Measurements from ENCODE around the gene PRIM1. TPM values are rescaled to one million over a fixed set of nuclear protein-coding genes. Genes with fewer than 3 reads are reported as not detected.
"Not testable (repeated sequence)": the region's sequence is repeated elsewhere in the genome, so short reads cannot be mapped to it uniquely, and the experiment has no call there.

The PRIM1 gene
- polyA plus RNA-seq (2.7 to 12.0 TPM (median 10.1 TPM) in 3 replicates), polyA minus RNA-seq (0.63 to 10.4 TPM (median 8.0 TPM) in 3 replicates)
- polyA plus RNA-seq (2011; ENCODE audit: low read depth): not detected
- polyA plus RNA-seq (2011; cell fraction: cytosol; rRNA removed): 2.5 and 6.2 TPM in 2 replicates
- 2.8 and 4.7 TPM in 2 replicates for polyA plus RNA-seq (2011; cell fraction: nucleus; rRNA removed)
- 1.3 and 6.7 TPM in 2 replicates for polyA plus RNA-seq (2012; ENCODE audit: low replicate concordance)
- 4.2 TPM for polyA minus RNA-seq (2011; cell fraction: cytosol; rRNA and poly(A)+ RNA removed)
- 1.5 and 1.9 TPM in 2 replicates for polyA minus RNA-seq (2011; cell fraction: nucleus; rRNA and poly(A)+ RNA removed)

DNA sequence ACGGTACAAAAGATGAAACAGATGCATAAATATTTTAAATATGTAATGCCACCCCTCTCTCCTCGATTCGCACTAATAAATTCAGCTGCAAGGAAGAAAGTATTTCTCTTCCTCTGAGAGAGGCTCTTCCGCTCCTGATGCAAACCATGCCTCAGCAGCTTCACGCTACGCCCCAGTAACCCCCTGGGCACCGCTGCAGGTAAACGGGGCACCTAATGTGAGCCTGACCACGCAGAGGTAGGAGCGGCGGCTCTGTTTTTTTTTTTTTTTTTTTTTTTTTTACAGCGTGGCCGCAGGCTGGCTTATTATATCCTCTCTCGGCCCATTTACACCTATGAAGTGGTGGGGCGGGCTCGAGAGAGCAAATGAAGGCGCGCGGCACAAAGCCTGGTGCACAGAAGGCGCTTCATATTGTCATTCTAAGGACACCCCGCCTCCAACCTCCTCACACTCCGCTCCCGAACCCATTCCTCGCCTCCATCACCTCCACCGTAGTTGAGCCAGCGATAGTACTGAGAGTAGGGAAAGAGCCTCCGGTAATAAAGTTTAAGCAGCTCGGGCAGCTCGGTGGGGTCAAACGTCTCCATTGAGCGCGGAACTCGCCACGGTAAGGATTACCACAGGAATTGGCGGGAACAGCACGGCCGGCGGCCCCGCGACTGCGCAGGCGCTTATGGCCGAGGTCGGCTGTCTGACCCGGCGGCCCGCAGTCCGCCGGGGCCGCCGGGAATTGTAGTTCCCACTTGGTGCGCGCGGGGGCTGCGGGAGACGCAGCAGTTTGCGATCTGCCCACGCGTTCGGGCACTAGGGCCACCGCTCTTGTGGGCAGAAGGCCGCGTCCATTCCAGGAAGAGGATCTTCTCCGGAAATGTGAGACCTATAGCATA is at the start of gene PRIM1:
TSS of gene PRIM1 (minus strand) at position 612 of the 887 bp plus-strand sequence. CDS start at position 587, 25 bp downstream.
- peak within 1 kb of the TSS; percentile 87 for H3K9ac ChIP-seq (ENCODE audit: control insufficient read depth, extremely low read depth, insufficient read depth, low read length)
- no peak for DNase-seq (ENCODE audit: low read depth, low spot score)
- H3K27me3 ChIP-seq (ENCODE audit: control insufficient read depth, extremely low read depth, insufficient read depth, low read length): no peaks in the 10 kb centered on the region
- H2AFZ ChIP-seq (ENCODE audit: control insufficient read depth, low read length): peak within 1 kb of the TSS; percentile 99
- H3K9me3 ChIP-seq (ENCODE audit: control insufficient read depth, low read depth, low read length): no peaks in the 10 kb centered on the region
- no peaks in the 10 kb centered on the region for H3K79me2 ChIP-seq (ENCODE audit: control insufficient read depth, insufficient read depth, low read length)
- no peaks in the 10 kb centered on the region for H3K9me1 ChIP-seq (ENCODE audit: control insufficient read depth, extremely low read depth, insufficient read depth, low read length)
- no peaks in the 10 kb centered on the region for H4K20me1 ChIP-seq (ENCODE audit: control insufficient read depth, extremely low read depth, insufficient read depth, low read length)
- peak within 1 kb of the TSS; percentile 64 to 96 (median 89) for H3K4me3 ChIP-seq (ENCODE audit: control insufficient read depth in 2 of 3, extremely low read depth in 1 of 3, insufficient read depth in 2 of 3, low read depth in 1 of 3, low read length in 3 of 3)
- dilution Hi-C loops (cut with MboI; ENCODE audit: extremely low pct_ligation_motif_present, low sequenced_read_pairs): loop anchor here (10.0 kb wide), 1 partner anchor 253 kb away; the partner anchor contains the start of gene ZBTB39
- no peak for FAIRE-seq
- peak within 1 kb of the TSS; percentile 93 for H3K4me2 ChIP-seq (ENCODE audit: control insufficient read depth, extremely low read depth, insufficient read depth, low read depth, low read length)
- H3K27ac ChIP-seq (ENCODE audit: control insufficient read depth, insufficient read depth, low read length): peak within 1 kb of the TSS; percentile 73
- H3K36me3 ChIP-seq (ENCODE audit: control insufficient read depth in 2 of 2, extremely low read depth in 1 of 2, insufficient read depth in 2 of 2, low read length in 2 of 2): peaks cover 0 to 3% of the 10 kb centered on the region in 2 experiments
- TF ChIP-seq, protein P1, sequence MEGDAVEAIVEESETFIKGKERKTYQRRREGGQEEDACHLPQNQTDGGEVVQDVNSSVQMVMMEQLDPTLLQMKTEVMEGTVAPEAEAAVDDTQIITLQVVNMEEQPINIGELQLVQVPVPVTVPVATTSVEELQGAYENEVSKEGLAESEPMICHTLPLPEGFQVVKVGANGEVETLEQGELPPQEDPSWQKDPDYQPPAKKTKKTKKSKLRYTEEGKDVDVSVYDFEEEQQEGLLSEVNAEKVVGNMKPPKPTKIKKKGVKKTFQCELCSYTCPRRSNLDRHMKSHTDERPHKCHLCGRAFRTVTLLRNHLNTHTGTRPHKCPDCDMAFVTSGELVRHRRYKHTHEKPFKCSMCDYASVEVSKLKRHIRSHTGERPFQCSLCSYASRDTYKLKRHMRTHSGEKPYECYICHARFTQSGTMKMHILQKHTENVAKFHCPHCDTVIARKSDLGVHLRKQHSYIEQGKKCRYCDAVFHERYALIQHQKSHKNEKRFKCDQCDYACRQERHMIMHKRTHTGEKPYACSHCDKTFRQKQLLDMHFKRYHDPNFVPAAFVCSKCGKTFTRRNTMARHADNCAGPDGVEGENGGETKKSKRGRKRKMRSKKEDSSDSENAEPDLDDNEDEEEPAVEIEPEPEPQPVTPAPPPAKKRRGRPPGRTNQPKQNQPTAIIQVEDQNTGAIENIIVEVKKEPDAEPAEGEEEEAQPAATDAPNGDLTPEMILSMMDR (optimal IDR thresholded peaks at IDR 0.05 in 1 of 3, IDR thresholded peaks at IDR 0.05 in 1 of 3, conservative IDR thresholded peaks at IDR 0.05 in 1 of 3; ENCODE audit: extremely low read depth in 1 of 3, insufficient read depth in 2 of 3, low read length in 3 of 3): no peak
- no peak for TF ChIP-seq EZH2 (IDR thresholded peaks at IDR 0.05; ENCODE audit: low read length)
- peaks cover 7% of the 10 kb centered on the region for H3K4me1 ChIP-seq (ENCODE audit: control insufficient read depth, extremely low read depth, insufficient read depth, low read length)

DNA sequence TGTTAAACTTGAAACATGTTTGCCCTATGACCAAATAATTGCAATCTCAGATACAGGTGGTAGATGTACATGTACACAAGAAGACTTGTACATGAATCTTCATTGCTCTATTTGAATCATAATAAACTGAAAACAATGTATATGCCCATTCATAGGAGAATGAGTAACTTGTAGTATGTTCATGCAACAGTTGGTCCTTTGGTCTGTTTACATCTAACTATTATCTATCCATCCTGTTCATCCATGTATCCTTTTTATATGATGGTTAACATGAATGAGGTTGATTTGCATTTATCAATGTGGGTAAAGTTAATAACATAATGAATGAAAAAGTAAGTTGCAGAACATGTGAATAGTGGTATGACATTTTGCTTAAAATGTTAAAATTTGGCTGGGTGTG is 48.1 kb upstream of the PRIM1 start:
- Histone ChIP-seq H3K36me3 (ENCODE audit: control insufficient read depth in 2 of 2, extremely low read depth in 1 of 2, insufficient read depth in 2 of 2, low read length in 2 of 2) (no peaks in the 10 kb centered on the region), H3K4me2 (ENCODE audit: control insufficient read depth, extremely low read depth, insufficient read depth, low read depth, low read length) (no peak overlapping the region), H3K9me1 (ENCODE audit: control insufficient read depth, extremely low read depth, insufficient read depth, low read length) (no peaks in the 10 kb centered on the region), H2AFZ (ENCODE audit: control insufficient read depth, low read length) (no peak overlapping the region), H3K79me2 (ENCODE audit: control insufficient read depth, insufficient read depth, low read length) (no peaks in the 10 kb centered on the region), H3K4me3 (ENCODE audit: control insufficient read depth in 2 of 3, extremely low read depth in 1 of 3, insufficient read depth in 2 of 3, low read depth in 1 of 3, low read length in 3 of 3) (no peak overlapping the region), H3K27ac (ENCODE audit: control insufficient read depth, insufficient read depth, low read length) (no peak overlapping the region), H3K9ac (ENCODE audit: control insufficient read depth, extremely low read depth, insufficient read depth, low read length) (no peak overlapping the region), H3K9me3 (ENCODE audit: control insufficient read depth, low read depth, low read length) (no peaks in the 10 kb centered on the region), H3K4me1 (ENCODE audit: control insufficient read depth, extremely low read depth, insufficient read depth, low read length) (no peaks in the 10 kb centered on the region), H3K27me3 (ENCODE audit: control insufficient read depth, extremely low read depth, insufficient read depth, low read length) (no peaks in the 10 kb centered on the region), H4K20me1 (ENCODE audit: control insufficient read depth, extremely low read depth, insufficient read depth, low read length) (no peaks in the 10 kb centered on the region)
- FAIRE-seq (no peak), DNase-seq (ENCODE audit: low read depth, low spot score) (no peak)
- TF ChIP-seq, protein P1 (optimal IDR thresholded peaks at IDR 0.05 in 1 of 3, IDR thresholded peaks at IDR 0.05 in 1 of 3, conservative IDR thresholded peaks at IDR 0.05 in 1 of 3; ENCODE audit: extremely low read depth in 1 of 3, insufficient read depth in 2 of 3, low read length in 3 of 3): no peak
- no peak for TF ChIP-seq EZH2 (IDR thresholded peaks at IDR 0.05; ENCODE audit: low read length)
- dilution Hi-C loops (cut with MboI; ENCODE audit: extremely low pct_ligation_motif_present, low sequenced_read_pairs): no loop called here

DNA sequence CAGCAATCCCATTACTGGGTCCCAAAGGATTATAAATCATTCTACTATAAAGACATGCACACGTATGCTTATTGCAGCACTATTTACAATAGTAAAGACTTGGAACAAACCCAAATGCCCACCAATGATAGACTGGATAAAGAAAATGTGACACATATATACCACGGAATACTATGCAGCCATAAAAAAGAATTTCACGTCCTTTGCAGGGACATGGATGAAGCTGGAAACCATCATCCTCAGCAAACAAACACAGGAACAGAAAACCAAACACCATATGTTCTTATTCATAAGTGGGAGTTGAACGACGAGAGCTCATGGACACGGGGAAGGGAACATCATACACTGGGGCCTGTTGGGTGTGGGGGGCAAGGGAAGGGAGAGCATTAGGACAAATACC is 47.2 kb upstream of the PRIM1 start:
- H3K36me3 ChIP-seq (ENCODE audit: control insufficient read depth in 2 of 2, extremely low read depth in 1 of 2, insufficient read depth in 2 of 2, low read length in 2 of 2); H3K4me1 ChIP-seq (ENCODE audit: control insufficient read depth, extremely low read depth, insufficient read depth, low read length); H3K9me3 ChIP-seq (ENCODE audit: control insufficient read depth, low read depth, low read length); H3K27ac ChIP-seq (ENCODE audit: control insufficient read depth, insufficient read depth, low read length); FAIRE-seq; H4K20me1 ChIP-seq (ENCODE audit: control insufficient read depth, extremely low read depth, insufficient read depth, low read length); H3K9ac ChIP-seq (ENCODE audit: control insufficient read depth, extremely low read depth, insufficient read depth, low read length); H3K9me1 ChIP-seq (ENCODE audit: control insufficient read depth, extremely low read depth, insufficient read depth, low read length); dilution Hi-C loops (cut with MboI; ENCODE audit: extremely low pct_ligation_motif_present, low sequenced_read_pairs); H3K4me2 ChIP-seq (ENCODE audit: control insufficient read depth, extremely low read depth, insufficient read depth, low read depth, low read length); H3K4me3 ChIP-seq (ENCODE audit: control insufficient read depth in 2 of 3, extremely low read depth in 1 of 3, insufficient read depth in 2 of 3, low read depth in 1 of 3, low read length in 3 of 3); H2AFZ ChIP-seq (ENCODE audit: control insufficient read depth, low read length); H3K79me2 ChIP-seq (ENCODE audit: control insufficient read depth, insufficient read depth, low read length); DNase-seq (ENCODE audit: low read depth, low spot score); H3K27me3 ChIP-seq (ENCODE audit: control insufficient read depth, extremely low read depth, insufficient read depth, low read length): not testable (repeated sequence)

Measured in keratinocyte (primary cell).